ENCODE data around the gene COL5A1. TPM values are rescaled to one million over a fixed set of nuclear protein-coding genes. Genes with fewer than 3 reads are reported as not detected.
"Not testable (repeated sequence)": the region's sequence is repeated elsewhere in the genome, so short reads cannot be mapped to it uniquely, and the experiment has no call there.

COL5A1 gene
- total RNA-seq, 1 donor from 2014 or later = 2.9 TPM

GRCh38 chr9:134670851-134671281 is 29.3 kb downstream of the COL5A1 start:
- no peak for FAIRE-seq
- DNase-seq (ENCODE audit: low spot score in 2 of 2) = no peak

- DNase-seq (ENCODE audit: low spot score in 2 of 2) (no peak), FAIRE-seq (no peak)
Observed at GRCh38 chr9:134671341-134672113, 29.9 kb downstream of the COL5A1 start.

DNA sequence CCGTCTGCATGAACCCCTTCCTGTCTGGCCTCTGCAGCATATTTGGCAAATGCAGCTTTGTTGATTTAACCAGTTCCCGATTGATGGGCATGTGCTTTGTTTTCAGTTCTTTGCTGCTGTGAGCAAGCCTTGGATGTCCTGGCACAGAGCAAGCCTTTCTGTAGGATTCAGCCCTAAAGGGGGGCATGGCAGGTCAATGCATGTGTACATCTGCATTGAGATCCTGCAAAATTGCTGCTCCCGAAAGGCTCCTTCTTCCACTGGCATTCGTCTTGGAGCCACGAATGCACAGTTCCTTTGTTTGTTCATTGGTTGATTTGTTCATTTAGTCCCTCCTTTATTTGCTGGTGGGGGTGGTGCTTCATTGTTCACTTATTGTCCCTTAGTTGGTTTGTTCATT is 34.8 kb downstream of the COL5A1 start:
- no peak for DNase-seq (ENCODE audit: low spot score in 2 of 2)
- FAIRE-seq = no peak

- FAIRE-seq (no peak), DNase-seq (ENCODE audit: low spot score in 2 of 2) (no peak)
Observed at GRCh38 chr9:134676886-134677285, 35.3 kb downstream of the COL5A1 start.

DNA sequence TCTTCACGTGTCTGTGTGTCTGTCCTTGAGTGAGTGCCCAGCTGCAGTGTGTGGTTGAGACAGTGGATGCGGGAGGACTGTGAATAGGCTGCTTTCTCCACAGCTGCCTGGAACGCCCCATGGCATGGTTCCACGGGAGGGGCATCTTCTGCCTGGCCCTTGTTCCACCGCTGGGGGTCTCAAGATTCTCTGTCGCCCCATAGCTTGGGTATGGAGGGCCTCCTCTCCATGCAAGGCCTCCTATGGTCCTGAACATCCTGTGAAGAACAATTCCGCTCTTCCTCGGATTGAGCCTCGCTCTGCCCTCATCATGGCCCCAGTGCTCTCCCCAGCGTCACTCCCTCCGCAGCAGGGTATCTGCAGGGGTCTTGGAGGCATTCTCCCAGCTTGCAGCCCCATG is 36.1 kb downstream of the COL5A1 start:
- no peak for FAIRE-seq
- DNase-seq (ENCODE audit: low spot score in 2 of 2) = no peak

DNA sequence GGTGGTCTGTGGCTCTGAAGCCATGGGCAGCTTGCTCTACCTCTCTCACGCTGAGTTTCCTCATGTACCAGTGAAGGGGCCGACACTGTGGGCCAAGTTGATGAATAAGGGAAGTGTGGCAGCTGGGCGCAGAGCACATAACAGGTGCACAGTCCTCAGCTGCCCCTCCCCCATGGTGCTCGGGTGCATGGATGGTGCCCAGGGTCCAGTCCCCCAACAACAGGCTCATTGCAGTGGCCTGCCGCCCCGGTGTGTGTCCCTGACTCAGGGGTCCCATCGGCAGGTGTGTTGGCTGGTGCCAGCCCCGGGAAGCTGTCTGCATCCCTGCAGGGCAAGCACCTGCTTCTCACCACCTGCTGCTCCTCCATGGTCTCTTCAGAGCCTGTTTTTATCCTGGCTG is 36.6 kb downstream of the COL5A1 start:
- DNase-seq (ENCODE audit: low spot score in 2 of 2) (no peak), FAIRE-seq (no peak)

GRCh38 chr9:134678666-134679443 is 37.3 kb downstream of the COL5A1 start:
- no peak for DNase-seq (ENCODE audit: low spot score in 2 of 2)
- no peak for FAIRE-seq

GRCh38 chr9:134679616-134680392 is 38.2 kb downstream of the COL5A1 start:
- FAIRE-seq (no peak), DNase-seq (ENCODE audit: low spot score in 2 of 2) (no peak)

DNA sequence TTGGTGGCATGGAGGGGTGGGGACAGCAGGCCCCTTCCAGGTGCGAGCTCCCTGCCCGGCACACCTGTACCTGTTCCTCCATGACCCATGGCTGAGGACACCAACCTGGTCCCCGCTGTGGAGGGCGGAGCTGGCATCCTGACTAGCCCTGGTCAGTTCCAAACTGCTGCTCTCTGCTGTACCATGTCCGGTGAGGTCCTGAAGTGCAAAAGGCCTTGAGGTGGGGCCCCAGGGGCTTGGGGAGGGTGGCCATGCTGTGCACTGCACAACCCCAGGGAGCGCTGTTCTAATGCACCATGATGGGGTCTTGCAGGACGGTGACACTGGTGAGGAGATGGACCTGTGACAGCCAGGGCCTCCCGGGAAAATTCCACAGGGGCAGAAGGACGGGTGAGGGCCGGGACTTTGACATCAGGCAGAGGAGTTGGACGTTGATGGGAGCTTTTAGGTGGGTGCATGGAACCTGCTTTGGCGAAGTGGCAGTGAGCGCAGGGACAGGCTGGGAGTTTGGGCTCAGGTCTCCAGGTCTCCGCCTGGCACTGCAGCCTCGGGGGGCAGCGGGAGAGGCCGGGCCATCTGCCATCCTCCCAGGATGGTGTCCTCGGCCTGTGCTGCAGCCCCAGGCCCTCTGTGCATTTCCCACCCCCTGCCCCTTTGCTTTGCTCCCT is 38.9 kb downstream of the COL5A1 start:
- no peak for FAIRE-seq

GRCh38 chr9:134681061-134681661 is 39.6 kb downstream of the COL5A1 start:
- FAIRE-seq (no peak), DNase-seq (ENCODE audit: low spot score in 2 of 2) (no peak)

More for the DNA sequence above, 38.9 kb downstream of the COL5A1 start:
- no peak for DNase-seq (ENCODE audit: low spot score in 2 of 2)

GRCh38 chr9:134682026-134682425 is 40.4 kb downstream of the COL5A1 start:
- no peak for DNase-seq (ENCODE audit: low spot score in 2 of 2)
- FAIRE-seq = no peak

DNA sequence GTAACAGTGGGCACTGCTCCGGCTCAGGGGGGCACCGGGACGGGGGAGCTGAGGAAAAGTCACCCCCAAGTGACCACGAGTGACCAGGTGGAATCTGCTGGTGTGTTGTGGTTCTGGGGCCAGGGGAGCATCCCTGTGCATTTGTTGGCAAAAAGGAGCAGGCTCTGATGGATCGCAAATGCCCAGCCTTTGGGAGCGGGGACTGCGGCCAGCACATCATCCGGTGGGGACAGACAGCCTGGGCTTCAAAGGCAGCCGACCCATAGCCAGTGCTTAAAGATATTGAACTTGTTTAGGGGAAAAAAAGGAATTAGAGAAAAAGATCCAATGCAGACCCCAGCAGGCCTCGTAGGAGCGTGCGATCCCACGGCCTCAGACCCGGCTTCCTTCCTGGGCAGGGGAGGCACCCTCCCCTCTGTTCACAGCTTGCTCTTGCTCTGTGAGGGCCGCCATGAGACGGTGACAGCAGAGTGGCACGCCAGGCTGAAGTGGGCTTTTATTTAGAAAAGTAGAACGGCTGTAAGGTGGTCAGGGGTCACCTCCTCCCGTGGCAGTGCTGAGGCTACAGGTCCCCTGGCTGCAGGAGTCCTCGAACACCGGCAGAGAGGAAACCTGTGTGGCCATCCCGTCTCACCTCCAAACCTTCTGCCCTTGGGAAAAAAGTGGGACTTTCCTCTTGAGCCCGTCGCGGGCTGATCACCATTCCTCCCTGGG is 41.2 kb downstream of the COL5A1 start:
- FAIRE-seq (no peak), DNase-seq (ENCODE audit: low spot score in 2 of 2) (no peak)

GRCh38 chr9:134683714-134684374 is 42.2 kb downstream of the COL5A1 start:
- no peak for DNase-seq (ENCODE audit: low spot score in 2 of 2)
- FAIRE-seq = no peak

- DNase-seq (ENCODE audit: low spot score in 2 of 2) = no peak
- FAIRE-seq = no peak
Observed at GRCh38 chr9:134684375-134684723, 42.7 kb downstream of the COL5A1 start.

GRCh38 chr9:134684941-134685340 is 43.3 kb downstream of the COL5A1 start:
- DNase-seq (ENCODE audit: low spot score in 2 of 2); FAIRE-seq: not testable (repeated sequence)

- FAIRE-seq (no peak), DNase-seq (ENCODE audit: low spot score in 2 of 2) (no peak)
Observed at GRCh38 chr9:134685784-134686183, 44.2 kb downstream of the COL5A1 start.

DNA sequence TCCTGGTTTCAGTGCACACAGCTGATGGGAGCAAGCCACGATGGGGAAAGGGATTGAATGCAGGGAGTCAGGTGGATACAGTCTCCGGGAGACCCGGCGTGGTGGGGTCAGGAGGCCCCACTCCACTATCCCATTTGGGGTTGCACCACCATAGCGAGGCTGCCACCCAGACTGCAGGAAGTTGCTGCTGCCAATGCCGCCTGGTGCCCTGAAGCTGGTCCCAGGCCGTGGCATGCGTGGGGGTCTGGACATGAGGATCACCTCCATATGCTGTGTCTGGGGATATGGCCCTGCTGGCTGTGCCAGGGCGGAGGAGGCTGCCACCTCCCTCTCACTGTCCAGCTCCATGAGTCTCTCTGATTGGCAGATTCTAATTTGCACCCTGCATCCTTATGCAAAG is 45.3 kb downstream of the COL5A1 start:
- FAIRE-seq (no peak), DNase-seq (ENCODE audit: low spot score in 2 of 2) (no peak)

- no peak for FAIRE-seq
- no peak for DNase-seq (ENCODE audit: low spot score in 2 of 2)
Observed at GRCh38 chr9:134687556-134687955, 46.0 kb downstream of the COL5A1 start.

GRCh38 chr9:134688231-134688630 is 46.6 kb downstream of the COL5A1 start:
- DNase-seq (ENCODE audit: low spot score in 2 of 2) (no peak), FAIRE-seq (no peak)

Data from frontal cortex (tissue), 4 donors.